G401.6 (cell line): Measurements from ENCODE around the gene ACSBG1.
"Not testable (repeated sequence)": the region's sequence is repeated elsewhere in the genome, so short reads cannot be mapped to it uniquely, and the experiment has no call there.

ENCODE experiments used
- FAIRE-seq: peaks from 2 replicates; lab custom pipeline; 2012; peaks lifted over from hg19 to GRCh38; lab: Jason Lieb, UNC

Gene ACSBG1

GRCh38 chr15:78251136-78251535, 16.8 kb upstream of the ACSBG1 start:
- FAIRE-seq = no peak

- no peak for FAIRE-seq
Observed at GRCh38 chr15:78249131-78249530, 14.8 kb upstream of the ACSBG1 start.

GRCh38 chr15:78247911-78248310, 13.5 kb upstream of the ACSBG1 start:
- FAIRE-seq = no peak

GRCh38 chr15:78245976-78246620, 11.7 kb upstream of the ACSBG1 start:
- not testable (repeated sequence) for FAIRE-seq

DNA sequence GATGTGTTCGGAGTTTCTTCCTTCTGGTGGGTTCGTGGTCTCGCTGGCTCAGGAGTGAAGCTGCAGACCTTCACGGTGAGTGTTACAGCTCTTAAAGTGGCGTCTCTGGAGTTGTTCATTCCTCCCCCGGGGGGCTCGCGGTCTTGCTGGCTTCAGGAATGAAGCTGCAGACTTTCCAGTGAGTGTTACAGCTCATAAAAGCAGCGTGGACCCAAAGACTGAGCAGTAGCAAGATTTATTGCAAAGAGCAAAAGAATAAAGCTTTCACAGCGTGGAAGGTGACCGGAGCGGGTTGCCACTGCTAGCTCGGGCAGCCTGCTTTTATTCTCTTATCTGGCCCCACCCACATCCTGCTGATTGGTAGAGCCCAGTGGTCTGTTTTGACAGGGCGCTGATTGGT, 11.0 kb upstream of the ACSBG1 start:
- not testable (repeated sequence) for FAIRE-seq

GRCh38 chr15:78244893-78245292, 10.5 kb upstream of the ACSBG1 start:
- FAIRE-seq = no peak

- FAIRE-seq = no peak
Observed at GRCh38 chr15:78244101-78244500, 9.7 kb upstream of the ACSBG1 start.

DNA sequence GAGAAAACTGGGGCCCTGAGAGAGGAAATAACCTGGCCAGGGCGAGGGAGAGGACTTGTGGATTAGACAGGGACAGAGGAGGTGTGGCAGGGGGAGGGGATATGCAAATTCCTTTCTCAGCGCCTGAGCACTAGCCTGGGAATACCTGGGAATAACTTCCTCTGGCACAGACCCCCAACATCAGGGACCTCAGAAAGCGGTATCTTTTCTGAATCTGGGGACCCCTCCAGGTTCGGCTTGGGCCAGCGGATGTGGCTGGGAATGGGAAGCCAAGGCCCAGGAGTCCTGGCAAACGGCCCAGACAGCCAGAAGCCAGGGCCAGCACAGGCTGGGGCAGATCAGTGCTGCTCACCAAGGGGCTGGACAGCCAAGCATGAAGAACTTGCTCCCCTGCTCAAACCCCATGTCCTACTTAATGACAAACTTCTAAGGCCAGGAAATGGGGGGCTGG, 9.2 kb upstream of the ACSBG1 start:
- no peak for FAIRE-seq

GRCh38 chr15:78243058-78243457, 8.7 kb upstream of the ACSBG1 start:
- FAIRE-seq = no peak

GRCh38 chr15:78242128-78242527, 7.8 kb upstream of the ACSBG1 start:
- no peak for FAIRE-seq

DNA sequence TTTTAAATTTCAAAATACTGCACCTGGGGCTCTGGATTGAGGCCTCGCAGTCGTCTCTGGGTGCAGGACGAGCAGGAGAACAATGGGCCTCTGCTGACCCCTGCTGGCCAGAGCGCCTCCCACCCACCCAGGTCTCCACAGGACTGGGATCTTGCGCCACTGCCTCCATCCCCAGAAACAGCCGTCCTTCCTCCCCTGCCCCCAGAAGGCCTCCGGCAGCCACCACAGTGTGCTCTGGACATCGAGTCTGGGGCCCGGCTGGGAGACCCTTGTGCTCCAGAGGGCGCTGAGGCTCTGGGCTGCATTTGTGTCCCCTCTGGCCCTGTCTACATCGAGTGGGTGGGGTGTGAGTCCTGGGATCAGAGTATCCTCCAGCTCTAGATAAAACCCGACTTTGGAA, 6.7 kb upstream of the ACSBG1 start:
- FAIRE-seq = peak; percentile 39

DNA sequence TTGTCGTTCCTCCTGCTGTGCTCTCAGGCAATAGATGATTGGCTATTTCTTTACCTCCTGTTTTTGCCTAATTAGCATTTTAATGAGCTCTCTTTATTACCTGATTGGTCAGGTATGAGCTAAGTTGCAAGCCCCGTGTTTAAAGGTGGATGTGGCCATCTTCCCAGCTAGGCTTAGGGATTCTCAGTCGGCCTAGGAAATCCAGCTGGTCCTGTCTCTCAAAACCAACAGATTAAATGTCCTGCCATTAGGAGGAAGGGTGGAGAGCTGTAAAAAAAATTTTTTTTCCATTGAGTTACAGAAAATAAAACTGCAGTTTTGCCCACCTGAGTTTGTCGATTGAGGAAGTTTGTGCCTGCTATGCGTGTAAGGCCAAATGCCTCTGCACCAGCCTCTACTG, 5.4 kb upstream of the ACSBG1 start:
- no peak for FAIRE-seq

- FAIRE-seq = no peak
Observed at GRCh38 chr15:78237146-78237545, 2.8 kb upstream of the ACSBG1 start.

DNA sequence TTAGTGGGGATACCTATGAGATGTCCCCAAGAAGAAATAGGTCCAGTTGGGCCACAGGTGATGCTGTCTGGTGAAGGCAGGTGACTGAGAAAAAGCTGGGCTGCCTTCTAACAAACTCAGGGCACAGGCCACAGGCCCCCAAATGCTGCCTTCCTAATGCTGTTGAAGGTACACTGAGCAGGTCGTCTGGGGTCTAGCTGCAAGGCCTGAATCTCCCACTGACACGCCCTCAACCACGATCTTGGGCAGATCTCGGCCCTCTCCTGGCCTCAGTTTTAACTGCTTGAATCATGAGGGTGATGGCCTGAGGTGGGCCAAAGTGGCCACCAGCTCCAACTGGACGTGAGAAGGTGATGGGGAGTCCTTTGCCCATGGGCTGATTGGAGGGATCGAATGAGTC, 2.1 kb upstream of the ACSBG1 start:
- no peak for FAIRE-seq

- no peak for FAIRE-seq
Observed at GRCh38 chr15:78233496-78233895, 869 bp downstream of the ACSBG1 start.

DNA sequence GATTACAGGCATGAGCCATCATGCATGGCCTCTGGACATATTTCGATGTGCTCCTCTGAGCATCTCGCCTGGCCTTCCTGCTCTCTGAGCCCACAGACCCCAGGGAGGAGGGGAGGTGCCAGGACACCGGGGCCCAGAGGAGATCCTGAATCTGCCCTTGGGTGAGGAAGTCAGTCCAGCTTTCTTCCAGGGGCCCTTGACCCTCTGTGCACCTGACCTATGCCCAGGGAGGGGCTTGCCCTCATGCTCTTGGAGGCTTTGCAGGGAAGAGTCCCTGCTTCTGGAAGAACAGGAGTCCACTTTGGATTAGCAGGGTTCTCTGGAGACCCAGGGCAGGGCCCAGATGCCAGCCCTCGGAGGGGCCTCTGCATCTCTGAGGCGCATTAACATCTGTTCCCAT, 1.4 kb downstream of the ACSBG1 start:
- FAIRE-seq = no peak

- FAIRE-seq = no peak
Observed at GRCh38 chr15:78229431-78230406, 4.6 kb downstream of the ACSBG1 start.

- no peak for FAIRE-seq
Observed at GRCh38 chr15:78228356-78228996, 5.9 kb downstream of the ACSBG1 start.

DNA sequence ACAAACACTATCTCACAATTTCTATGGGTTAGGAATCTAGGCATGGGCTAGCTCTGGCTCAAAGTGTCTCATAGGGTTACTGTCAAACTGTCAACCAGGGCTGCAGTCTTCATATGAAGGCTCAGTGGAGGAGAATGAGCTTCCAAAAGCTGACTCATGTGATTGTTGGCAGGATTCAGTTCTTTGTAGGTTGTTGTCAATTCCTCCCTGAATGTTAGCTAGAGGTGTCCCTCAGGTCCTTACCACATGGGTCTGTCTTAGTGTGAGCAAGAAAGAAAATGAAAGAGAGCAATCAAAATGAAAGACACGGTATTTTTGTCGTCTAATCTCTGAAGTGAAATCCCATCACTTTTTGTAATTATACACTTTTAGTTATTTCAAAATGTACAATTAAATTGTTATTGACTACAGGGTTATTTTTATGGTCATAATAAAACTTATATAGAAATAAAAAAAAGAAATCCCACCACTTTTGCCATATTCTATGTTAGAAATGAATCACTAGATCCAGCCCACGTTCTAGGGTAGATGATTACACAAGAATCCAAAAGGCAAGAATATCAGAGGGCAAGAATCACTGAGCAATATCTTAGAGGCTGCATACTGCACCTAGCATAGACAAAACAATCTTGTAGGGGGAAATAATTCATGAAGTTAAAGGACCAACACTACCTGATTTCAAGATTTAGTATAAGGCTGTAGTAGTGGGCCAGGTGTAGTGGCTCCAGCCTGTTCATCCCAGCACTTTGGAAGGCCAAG, 8.4 kb downstream of the ACSBG1 start:
- no peak for FAIRE-seq

DNA sequence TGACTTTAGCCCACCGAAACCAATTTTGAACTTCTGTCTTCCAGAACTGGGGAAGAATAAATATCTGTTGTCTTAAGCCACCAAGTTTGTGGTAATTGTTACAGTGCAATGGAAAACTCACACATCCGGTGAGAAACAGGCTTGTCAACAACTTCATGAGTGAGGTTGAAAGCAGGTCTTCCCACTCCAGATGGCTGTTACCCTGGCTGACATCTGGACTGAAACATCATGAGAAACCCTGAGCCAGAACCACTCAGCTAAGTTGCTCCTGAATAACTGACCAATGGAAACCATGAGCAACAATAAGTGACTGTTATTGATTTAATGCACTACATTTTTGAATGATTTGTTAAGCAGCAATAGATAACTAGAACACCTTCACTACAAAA, 10.3 kb downstream of the ACSBG1 start:
- no peak for FAIRE-seq

GRCh38 chr15:78223396-78224022, 10.9 kb downstream of the ACSBG1 start:
- no peak for FAIRE-seq
